ENCODE results near the gene SGCD.

- TF ChIP-seq, protein P1, sequence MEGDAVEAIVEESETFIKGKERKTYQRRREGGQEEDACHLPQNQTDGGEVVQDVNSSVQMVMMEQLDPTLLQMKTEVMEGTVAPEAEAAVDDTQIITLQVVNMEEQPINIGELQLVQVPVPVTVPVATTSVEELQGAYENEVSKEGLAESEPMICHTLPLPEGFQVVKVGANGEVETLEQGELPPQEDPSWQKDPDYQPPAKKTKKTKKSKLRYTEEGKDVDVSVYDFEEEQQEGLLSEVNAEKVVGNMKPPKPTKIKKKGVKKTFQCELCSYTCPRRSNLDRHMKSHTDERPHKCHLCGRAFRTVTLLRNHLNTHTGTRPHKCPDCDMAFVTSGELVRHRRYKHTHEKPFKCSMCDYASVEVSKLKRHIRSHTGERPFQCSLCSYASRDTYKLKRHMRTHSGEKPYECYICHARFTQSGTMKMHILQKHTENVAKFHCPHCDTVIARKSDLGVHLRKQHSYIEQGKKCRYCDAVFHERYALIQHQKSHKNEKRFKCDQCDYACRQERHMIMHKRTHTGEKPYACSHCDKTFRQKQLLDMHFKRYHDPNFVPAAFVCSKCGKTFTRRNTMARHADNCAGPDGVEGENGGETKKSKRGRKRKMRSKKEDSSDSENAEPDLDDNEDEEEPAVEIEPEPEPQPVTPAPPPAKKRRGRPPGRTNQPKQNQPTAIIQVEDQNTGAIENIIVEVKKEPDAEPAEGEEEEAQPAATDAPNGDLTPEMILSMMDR (conservative IDR thresholded peaks at IDR 0.05): no peak
- TF ChIP-seq ZFX (IDR thresholded peaks at IDR 0.05): no peak
Observed at GRCh38 chr5:156800929-156801328, 474.0 kb downstream of the SGCD start.

All from C4-2B (cell line).